Measurements from ENCODE around the gene KCNIP1.

KCNIP1 gene

GRCh38 chr5:170483701-170484458 lies 19.9 kb upstream of the KCNIP1 start:
- DNase-seq = no peak

GRCh38 chr5:170484459-170484831 lies 19.4 kb upstream of the KCNIP1 start:
- DNase-seq = no peak

GRCh38 chr5:170484847-170485615 lies 18.8 kb upstream of the KCNIP1 start:
- no peak for DNase-seq

GRCh38 chr5:170485616-170485911 lies 18.3 kb upstream of the KCNIP1 start:
- no peak for DNase-seq

GRCh38 chr5:170486371-170486770 lies 17.4 kb upstream of the KCNIP1 start:
- DNase-seq = no peak

- no peak for DNase-seq
Observed at GRCh38 chr5:170488570-170488969, 15.2 kb upstream of the KCNIP1 start.

- no peak for DNase-seq
Observed at GRCh38 chr5:170489199-170489598, 14.6 kb upstream of the KCNIP1 start.

- no peak for DNase-seq
Observed at GRCh38 chr5:170490381-170490780, 13.4 kb upstream of the KCNIP1 start.

GRCh38 chr5:170491479-170491878 lies 12.3 kb upstream of the KCNIP1 start:
- no peak for DNase-seq

- no peak for DNase-seq
Observed at GRCh38 chr5:170493028-170493820, 10.6 kb upstream of the KCNIP1 start.

- no peak for DNase-seq
Observed at GRCh38 chr5:170494041-170494440, 9.8 kb upstream of the KCNIP1 start.

GRCh38 chr5:170495825-170496661 lies 7.8 kb upstream of the KCNIP1 start:
- DNase-seq = no peak

- no peak for DNase-seq
Observed at GRCh38 chr5:170496662-170497028, 7.2 kb upstream of the KCNIP1 start.

GRCh38 chr5:170497311-170498038 lies 6.3 kb upstream of the KCNIP1 start:
- no peak for DNase-seq

- no peak for DNase-seq
Observed at GRCh38 chr5:170498811-170499351, 4.9 kb upstream of the KCNIP1 start.

- no peak for DNase-seq
Observed at GRCh38 chr5:170499621-170500020, 4.2 kb upstream of the KCNIP1 start.

- no peak for DNase-seq
Observed at GRCh38 chr5:170501361-170501760, 2.5 kb upstream of the KCNIP1 start.

GRCh38 chr5:170501931-170502330 lies 1.9 kb upstream of the KCNIP1 start:
- no peak for DNase-seq

GRCh38 chr5:170504616-170505266 lies 921 bp downstream of the KCNIP1 start:
- DNase-seq = no peak

GRCh38 chr5:170508036-170508435 lies 4.2 kb downstream of the KCNIP1 start:
- no peak for DNase-seq

- no peak for DNase-seq
Observed at GRCh38 chr5:170508660-170509347, 5.0 kb downstream of the KCNIP1 start.
